K562 (cell line): ENCODE data around the gene TMEM192. TPM values are rescaled to one million over a fixed set of nuclear protein-coding genes. Genes with fewer than 3 reads are reported as not detected.
"Not testable (repeated sequence)": the region's sequence is repeated elsewhere in the genome, so short reads cannot be mapped to it uniquely, and the experiment has no call there.

Source experiments
- ATAC-seq: fragments of 200-7000 bp; cut with Tn5 transposase; 3 replicates; pipeline ENCODE4 v1.9.1; 2020; ENCODE audit warnings: moderate library complexity
- BruUV-seq: library from RNA; stranded (reverse); fragments of 400-500 nt; replicated peaks from 2 replicates; lab custom pipeline; 2021; lab: Mats Ljungman, UMichigan
- CTCF ChIA-PET: fragments of 300-600 bp; formaldehyde crosslinking; extraction: SDS; loops from one replicate; lab custom pipeline; 2021; ENCODE audit warnings: low intra/inter-chr PET ratio; lab: Yijun Ruan, JAX
- POLR2A ChIA-PET: fragments of 300-600, 350-650 bp; sonication (Branson Sonifier 250); formaldehyde crosslinking; extraction: SDS; loops from one replicate; lab custom pipeline; 2021; ENCODE audit warnings: antibody characterized with exemption, inconsistent platforms; lab: Yijun Ruan, JAX
- DNase-seq, 4 experiments: peaks; one replicate each; pipeline versions ENCODE4 v3.0.0 to v3.0.0-alpha.2; 2011 to 2018; ENCODE audit warnings: low spot score in 3 of 4, mixed read lengths in 3 of 4; ENCODE audit errors: extremely low read depth in 1 of 4
- FAIRE-seq: peaks from 2 replicates; lab custom pipeline; 2011; peaks lifted over from hg19 to GRCh38; lab: Jason Lieb, UNC
- H2AFZ ChIP-seq: 2 replicates; pipeline ENCODE4 v1.6.0; 2011; ENCODE audit warnings: low read depth, low read length, control low read depth, inconsistent platforms
- H3K27ac ChIP-seq: fragments of 200-600 bp; 3 replicates; pipeline ENCODE4 v1.8.0; 2011; ENCODE audit warnings: low read depth, mild to moderate bottlenecking, control low read depth, inconsistent platforms, low read length, moderate library complexity, mixed read lengths; ENCODE audit errors: extremely low read depth
- H3K27me3 ChIP-seq, 2 experiments: fragments of 300-600 bp in 1 of 2; 2 replicates in 1 of 2; 3 replicates in 1 of 2; pipeline versions ENCODE4 v1.6.0 to v1.8.0; 2011; ENCODE audit warnings: inconsistent platforms in 2 of 2, low read length in 2 of 2, mild to moderate bottlenecking in 1 of 2, mixed read lengths in 1 of 2, moderate library complexity in 1 of 2; ENCODE audit not compliant: control insufficient read depth in 2 of 2, insufficient read depth in 2 of 2
- H3K36me3 ChIP-seq: fragments of 300-600 bp; 3 replicates; pipeline ENCODE4 v1.8.0; 2011; ENCODE audit warnings: mild to moderate bottlenecking, low read length, inconsistent platforms; ENCODE audit not compliant: control insufficient read depth, insufficient read depth
- H3K4me1 ChIP-seq, 2 experiments: fragments of 200-600 bp in 1 of 2; replicated peaks in 1 of 2; 2 replicates in 1 of 2; 3 replicates in 1 of 2; pipeline versions ENCODE4 v1.5.1 to v1.8.0; 2011; ENCODE audit warnings: inconsistent platforms in 2 of 2, low read length in 2 of 2, mild to moderate bottlenecking in 1 of 2, mixed read lengths in 1 of 2, moderate library complexity in 1 of 2; ENCODE audit not compliant: control insufficient read depth in 2 of 2, insufficient read depth in 2 of 2
- H3K4me2 ChIP-seq: 2 replicates; pipeline ENCODE4 v1.6.1; 2011; ENCODE audit warnings: low read length, control low read depth, inconsistent platforms, mixed read lengths; ENCODE audit not compliant: insufficient read depth
- H3K4me3 ChIP-seq: fragments of 200-600 bp; sonication (generic), shearing (Covaris generic); 2 replicates; pipeline ENCODE4 v1.5.1; 2016; ENCODE audit warnings: control low read depth, inconsistent platforms
- H3K79me2 ChIP-seq: fragments of 200-600 bp; 3 replicates; pipeline ENCODE4 v1.8.0; 2011; ENCODE audit warnings: low read length, inconsistent platforms; ENCODE audit not compliant: control insufficient read depth, insufficient read depth
- H3K9ac ChIP-seq, 2 experiments: 2 replicates each; pipeline versions ENCODE4 v1.6.0 to v1.6.1; 2011; ENCODE audit warnings: low read depth in 2 of 2, low read length in 2 of 2, control low read depth in 1 of 2, inconsistent platforms in 1 of 2, mild to moderate bottlenecking in 1 of 2, mixed read lengths in 1 of 2; ENCODE audit not compliant: insufficient read depth in 1 of 2
- H3K9me1 ChIP-seq: one replicate; pipeline ENCODE4 v1.6.0; 2011; ENCODE audit warnings: inconsistent platforms, mild to moderate bottlenecking, low read length, moderate library complexity; ENCODE audit not compliant: control insufficient read depth, insufficient read depth
- H3K9me3 ChIP-seq: replicated peaks from 2 replicates; pipeline ENCODE4 v1.5.1; 2011; ENCODE audit warnings: low read depth, low read length, inconsistent platforms; ENCODE audit not compliant: control insufficient read depth, insufficient read depth
- H4K20me1 ChIP-seq: replicated peaks from 2 replicates; pipeline ENCODE4 v1.6.1; 2011; ENCODE audit warnings: low read length, inconsistent platforms, mixed read lengths; ENCODE audit not compliant: control insufficient read depth, insufficient read depth
- ARID2 ChIP-seq: fragments of 450-650 bp; IDR thresholded peaks from 2 replicates; pipeline ENCODE4 v1.6.1; 2017; ENCODE audit warnings: antibody characterized with exemption, mild to moderate bottlenecking
- CC2D1A ChIP-seq: fragments of 450-650 bp; IDR thresholded peaks from 2 replicates; pipeline ENCODE4 v1.6.1; 2017; ENCODE audit warnings: mild to moderate bottlenecking
- CSDE1 ChIP-seq, 2 experiments: fragments of 450-650 bp; IDR thresholded peaks; 2 replicates each; pipeline ENCODE4 v1.6.1; 2016; ENCODE audit warnings: mild to moderate bottlenecking in 1 of 2
- CTBP1 ChIP-seq: fragments of 450-650 bp; IDR thresholded peaks from 2 replicates; pipeline ENCODE4 v1.6.1; 2016; ENCODE audit warnings: borderline replicate concordance
- FOXJ3 ChIP-seq: sonication (generic); formaldehyde crosslinking; IDR thresholded peaks from 2 replicates; pipeline ENCODE4 v1.4.0; 2020; ENCODE audit warnings: mild to moderate bottlenecking, missing genetic modification reagents
- JUNB ChIP-seq: fragments of 450-650 bp; formaldehyde crosslinking; conservative IDR thresholded peaks from 2 replicates; pipeline ENCODE4 v1.4.0; 2020; ENCODE audit warnings: mild to moderate bottlenecking
- NFATC3 ChIP-seq: fragments of 450-650 bp; IDR thresholded peaks from 2 replicates; pipeline ENCODE4 v1.6.1; 2017; ENCODE audit warnings: mild to moderate bottlenecking
- RHOXF2B ChIP-seq: fragments of 250-450 bp; sonication (Bioruptor Pico); conservative IDR thresholded peaks from 2 replicates; pipeline ENCODE4 v1.5.1; 2021
- SAP30 ChIP-seq: fragments of 200-600 bp; sonication (generic); IDR thresholded peaks from 2 replicates; pipeline ENCODE4 v1.6.1; 2012; ENCODE audit warnings: borderline replicate concordance, low read depth, mild to moderate bottlenecking, moderate library complexity, low read length, control low read depth, inconsistent platforms; ENCODE audit not compliant: insufficient read depth, poor library complexity, severe bottlenecking
- SNRNP70 ChIP-seq: fragments of 200-400 bp; formaldehyde crosslinking; optimal IDR thresholded peaks from 2 replicates; pipeline ENCODE3; 2017; ENCODE audit warnings: low read depth, low read length
- ZNF699 ChIP-seq: fragments of 250-450 bp; sonication (Bioruptor Pico); IDR thresholded peaks from 2 replicates; pipeline ENCODE4 v1.8.0; 2021; ENCODE audit warnings: mild to moderate bottlenecking, moderate library complexity; ENCODE audit not compliant: insufficient replicate concordance
- ZNF778 ChIP-seq: fragments of 450-650 bp; formaldehyde crosslinking; IDR thresholded peaks from 2 replicates; pipeline ENCODE4 v1.4.0; 2020; ENCODE audit warnings: mild to moderate bottlenecking, moderate library complexity
- WGBS: fragments of 100-300 bp; shearing (Covaris generic); methylation state at CpG from one replicate; pipeline ENCODE4 v1.1.6; 2016; ENCODE audit warnings: low coverage, mixed read lengths; ENCODE audit not compliant: insufficient coverage; ENCODE audit errors: missing lambda C conversion rate; 5-methylcytosine and 5-hydroxymethylcytosine counted together
- in situ Hi-C: fragments of 300-500 bp; cut with MboI; formaldehyde crosslinking; loops from 4 replicates; pipeline ENCODE4 v1.15.0; 2018; ENCODE audit warnings: inconsistent platforms, mixed read lengths
- intact Hi-C: fragments of 100-400 bp; cut with micrococcal nuclease; formaldehyde crosslinking; loops from 2 replicates; pipeline ENCODE4 v1.14.2; 2022
- polyA plus RNA-seq, 8 experiments: library from polyadenylated mRNA; depleted of rRNA in 4 of 8; stranded (reverse) in 5 of 8; unstranded in 3 of 8; fragments of >200 nt; fragmentation: Nextera tagmentation in 2 of 8; fragmentation: Illumina TruSeq in 1 of 8; extraction: Ambion mirVana in 2 of 8; extraction: Trizol in 1 of 8; gene quantifications; 2 replicates each; pipeline versions ENCODE4 v1.2.1 to v1.2.3, GENCODE V29; 2011 to 2014; ENCODE audit warnings: inconsistent platforms in 1 of 8, missing spikeins in 1 of 8
- total RNA-seq, 7 experiments: library from RNA; depleted of rRNA in 6 of 7; stranded (reverse); fragments of >200 nt in 6 of 7; fragmentation: Illumina TruSeq in 2 of 7; extraction: Trizol in 2 of 7; gene quantifications; 2 replicates each; pipeline versions ENCODE4 v1.2.1 to v1.2.3, GENCODE V29; 2011 to 2021; ENCODE audit warnings: low replicate concordance in 1 of 7
- TF ChIP-seq, protein P1 (sequence below): sonication (generic); formaldehyde crosslinking; IDR thresholded peaks from 2 replicates; pipeline ENCODE4 v1.8.1; 2023; ENCODE audit warnings: missing genetic modification reagents, mild to moderate bottlenecking, borderline replicate concordance

The TMEM192 gene
- total and polyA plus RNA-seq, 9 of the 15 experiments (the other 6 are each of a cell fraction or from before 2014, with no cell fraction given): 4.4 to 28.5 (median 13.3) TPM

DNA sequence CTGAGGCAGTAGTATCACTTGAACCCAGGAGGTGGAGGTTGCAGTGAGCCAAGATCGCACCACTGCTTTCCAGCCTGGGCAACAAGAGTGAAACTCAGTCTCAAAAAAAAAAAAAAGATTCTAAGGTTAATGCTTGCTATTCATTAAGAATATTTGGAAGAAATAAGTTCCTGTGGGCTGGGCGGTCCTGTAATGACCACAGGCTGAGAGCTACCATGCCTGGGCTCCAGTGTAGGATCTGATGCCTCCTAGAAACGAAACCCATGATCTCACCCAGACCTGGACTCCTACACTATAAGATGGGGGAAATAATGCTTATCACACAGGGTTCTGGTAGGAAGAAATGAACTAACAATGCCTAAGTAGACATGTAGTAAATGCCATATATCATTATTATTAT lies 17.8 kb downstream of the TMEM192 start:
- no peak for FAIRE-seq
- Histone ChIP-seq H3K36me3 (peaks cover 44% of the 10 kb centered on the region; the same call in 1 of the 3 replicates), H3K27ac (no peak overlapping the region), H3K9me3 (no peaks in the 10 kb centered on the region), H3K9ac (no peak overlapping the region), H3K4me2 (no peak overlapping the region), H3K9me1 (no peaks in the 10 kb centered on the region), H2AFZ (no peak overlapping the region), H3K27me3 (no peaks in the 10 kb centered on the region), H4K20me1 (no peaks in the 10 kb centered on the region), H3K4me1 (no peaks in the 10 kb centered on the region), H3K4me3 (no peak overlapping the region), H3K79me2 (no peaks in the 10 kb centered on the region)
- CTCF ChIA-PET: no interaction called here
- BruUV-seq: no TSS peak
- in situ Hi-C loops (loop anchor here (10.0 kb wide), 1 partner anchor 320 kb away; no protein-coding TSS in a partner anchor), intact Hi-C loops (loop anchor here (5.0 kb wide), 1 partner anchor 313 kb away; no protein-coding TSS in a partner anchor)
- no peak for DNase-seq
- no peak for TF ChIP-seq CSDE1 (IDR thresholded peaks at IDR 0.05)
- no peak for TF ChIP-seq ZNF778 (CRISPR knock-in tag)
- no peak for TF ChIP-seq CC2D1A
- TF ChIP-seq SAP30: no peak
- TF ChIP-seq JUNB (CRISPR knock-in tag): no peak
- no peak for TF ChIP-seq CTBP1
- TF ChIP-seq ZNF699: no peak
- no peak for TF ChIP-seq ARID2
- TF ChIP-seq, protein P1, sequence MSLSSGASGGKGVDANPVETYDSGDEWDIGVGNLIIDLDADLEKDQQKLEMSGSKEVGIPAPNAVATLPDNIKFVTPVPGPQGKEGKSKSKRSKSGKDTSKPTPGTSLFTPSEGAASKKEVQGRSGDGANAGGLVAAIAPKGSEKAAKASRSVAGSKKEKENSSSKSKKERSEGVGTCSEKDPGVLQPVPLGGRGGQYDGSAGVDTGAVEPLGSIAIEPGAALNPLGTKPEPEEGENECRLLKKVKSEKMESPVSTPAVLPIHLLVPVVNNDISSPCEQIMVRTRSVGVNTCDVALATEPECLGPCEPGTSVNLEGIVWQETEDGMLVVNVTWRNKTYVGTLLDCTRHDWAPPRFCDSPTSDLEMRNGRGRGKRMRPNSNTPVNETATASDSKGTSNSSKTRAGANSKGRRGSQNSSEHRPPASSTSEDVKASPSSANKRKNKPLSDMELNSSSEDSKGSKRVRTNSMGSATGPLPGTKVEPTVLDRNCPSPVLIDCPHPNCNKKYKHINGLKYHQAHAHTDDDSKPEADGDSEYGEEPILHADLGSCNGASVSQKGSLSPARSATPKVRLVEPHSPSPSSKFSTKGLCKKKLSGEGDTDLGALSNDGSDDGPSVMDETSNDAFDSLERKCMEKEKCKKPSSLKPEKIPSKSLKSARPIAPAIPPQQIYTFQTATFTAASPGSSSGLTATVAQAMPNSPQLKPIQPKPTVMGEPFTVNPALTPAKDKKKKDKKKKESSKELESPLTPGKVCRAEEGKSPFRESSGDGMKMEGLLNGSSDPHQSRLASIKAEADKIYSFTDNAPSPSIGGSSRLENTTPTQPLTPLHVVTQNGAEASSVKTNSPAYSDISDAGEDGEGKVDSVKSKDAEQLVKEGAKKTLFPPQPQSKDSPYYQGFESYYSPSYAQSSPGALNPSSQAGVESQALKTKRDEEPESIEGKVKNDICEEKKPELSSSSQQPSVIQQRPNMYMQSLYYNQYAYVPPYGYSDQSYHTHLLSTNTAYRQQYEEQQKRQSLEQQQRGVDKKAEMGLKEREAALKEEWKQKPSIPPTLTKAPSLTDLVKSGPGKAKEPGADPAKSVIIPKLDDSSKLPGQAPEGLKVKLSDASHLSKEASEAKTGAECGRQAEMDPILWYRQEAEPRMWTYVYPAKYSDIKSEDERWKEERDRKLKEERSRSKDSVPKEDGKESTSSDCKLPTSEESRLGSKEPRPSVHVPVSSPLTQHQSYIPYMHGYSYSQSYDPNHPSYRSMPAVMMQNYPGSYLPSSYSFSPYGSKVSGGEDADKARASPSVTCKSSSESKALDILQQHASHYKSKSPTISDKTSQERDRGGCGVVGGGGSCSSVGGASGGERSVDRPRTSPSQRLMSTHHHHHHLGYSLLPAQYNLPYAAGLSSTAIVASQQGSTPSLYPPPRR: no peak
- TF ChIP-seq RHOXF2B (CRISPR knock-in tag): no peak
- no peak for TF ChIP-seq NFATC3
- no peak for TF ChIP-seq SNRNP70
- no peak for TF ChIP-seq FOXJ3 (CRISPR knock-in tag)
- POLR2A ChIA-PET: no interaction called here
- ATAC-seq: no peak
- 90% methylated on average over 3 of the region's 3 CpGs for WGBS

DNA sequence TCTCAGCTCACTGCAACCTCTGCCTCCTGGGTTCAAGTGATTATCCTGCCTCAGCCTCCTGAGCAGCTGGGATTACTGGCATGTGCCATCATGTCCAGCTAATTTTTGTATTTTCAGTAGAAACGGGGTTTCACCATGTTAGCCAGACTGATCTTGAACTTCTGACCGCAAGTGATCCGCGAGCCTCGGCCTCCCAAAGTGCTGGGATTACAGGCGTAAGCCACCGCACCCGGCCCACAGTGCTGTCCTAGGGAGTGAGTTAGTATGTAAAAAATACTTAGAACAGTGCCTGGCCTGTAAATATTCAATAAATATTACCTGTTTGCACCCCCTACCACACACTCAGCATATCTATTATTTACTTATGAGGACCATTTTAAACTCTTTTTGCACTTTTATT lies 20.5 kb downstream of the TMEM192 start:
- in situ Hi-C loops: loop anchor here (10.0 kb wide), 1 partner anchor 317 kb away; no protein-coding TSS in a partner anchor
- CTCF ChIA-PET: not testable (repeated sequence)

More for the DNA sequence above, 20.5 kb downstream of the TMEM192 start:
- H3K9me1 ChIP-seq, BruUV-seq, H3K27me3 ChIP-seq, H3K9me3 ChIP-seq, H3K79me2 ChIP-seq, H4K20me1 ChIP-seq, FAIRE-seq, H3K27ac ChIP-seq, intact Hi-C loops, H3K4me3 ChIP-seq, H3K4me2 ChIP-seq, H3K9ac ChIP-seq, H2AFZ ChIP-seq, H3K4me1 ChIP-seq, POLR2A ChIA-PET, DNase-seq, ATAC-seq: not testable (repeated sequence)
- 91% methylated on average over 8 of the region's 8 CpGs for WGBS
- H3K36me3 ChIP-seq: peaks cover 39% of the 10 kb centered on the region; the same call in 2 of the 3 replicates
